HG03378 (cell line): ENCODE results near the gene MAP2K3.

Experiments
- ATAC-seq: cut with Tn5 transposase; IDR thresholded peaks from one replicate; pipeline ENCODE4 v1.9.1; 2021; ENCODE audit warnings: mild to moderate bottlenecking, moderate library complexity; ENCODE audit not compliant: unreplicated experiment

MAP2K3 gene

DNA sequence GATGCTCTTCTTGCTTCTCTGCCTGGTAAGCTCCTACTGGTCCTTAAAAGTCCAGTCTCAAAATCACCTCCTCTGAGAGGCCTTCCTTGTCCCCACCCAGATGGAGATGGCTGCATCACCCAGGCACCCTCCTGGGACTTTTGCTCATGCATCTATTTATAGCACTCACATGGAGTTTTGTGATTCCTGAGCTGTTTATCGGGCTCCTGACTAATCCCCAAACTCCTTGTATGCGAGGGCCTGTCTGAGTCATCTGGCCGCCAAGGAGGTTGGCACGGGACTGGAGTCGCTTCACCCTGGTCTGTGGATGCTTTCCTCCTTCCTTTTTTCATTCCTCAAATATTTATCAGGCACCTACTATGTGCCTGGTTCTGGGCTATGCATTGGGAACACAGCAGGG, 2.3 kb upstream of the MAP2K3 start:
- no peak for ATAC-seq

DNA sequence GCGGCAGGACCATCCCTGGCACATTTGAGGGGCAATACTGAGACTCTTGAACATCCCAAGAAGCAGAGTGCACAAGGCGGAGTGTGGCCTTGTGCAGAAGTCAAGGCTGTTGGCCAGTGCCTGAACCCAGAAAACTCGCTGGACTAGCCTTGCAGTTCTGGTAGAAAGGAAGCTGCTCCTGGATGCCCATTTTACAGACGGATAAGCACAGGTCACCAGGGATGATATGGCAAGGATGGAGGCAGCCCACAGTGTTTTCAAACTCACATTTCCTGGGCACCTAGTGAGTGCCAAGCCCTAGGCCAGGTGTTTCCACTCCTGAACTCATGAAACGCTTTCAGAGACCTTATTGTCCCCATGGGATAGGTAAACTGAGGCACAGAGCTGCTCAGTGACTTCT, 1.7 kb upstream of the MAP2K3 start:
- ATAC-seq, result no peak

DNA sequence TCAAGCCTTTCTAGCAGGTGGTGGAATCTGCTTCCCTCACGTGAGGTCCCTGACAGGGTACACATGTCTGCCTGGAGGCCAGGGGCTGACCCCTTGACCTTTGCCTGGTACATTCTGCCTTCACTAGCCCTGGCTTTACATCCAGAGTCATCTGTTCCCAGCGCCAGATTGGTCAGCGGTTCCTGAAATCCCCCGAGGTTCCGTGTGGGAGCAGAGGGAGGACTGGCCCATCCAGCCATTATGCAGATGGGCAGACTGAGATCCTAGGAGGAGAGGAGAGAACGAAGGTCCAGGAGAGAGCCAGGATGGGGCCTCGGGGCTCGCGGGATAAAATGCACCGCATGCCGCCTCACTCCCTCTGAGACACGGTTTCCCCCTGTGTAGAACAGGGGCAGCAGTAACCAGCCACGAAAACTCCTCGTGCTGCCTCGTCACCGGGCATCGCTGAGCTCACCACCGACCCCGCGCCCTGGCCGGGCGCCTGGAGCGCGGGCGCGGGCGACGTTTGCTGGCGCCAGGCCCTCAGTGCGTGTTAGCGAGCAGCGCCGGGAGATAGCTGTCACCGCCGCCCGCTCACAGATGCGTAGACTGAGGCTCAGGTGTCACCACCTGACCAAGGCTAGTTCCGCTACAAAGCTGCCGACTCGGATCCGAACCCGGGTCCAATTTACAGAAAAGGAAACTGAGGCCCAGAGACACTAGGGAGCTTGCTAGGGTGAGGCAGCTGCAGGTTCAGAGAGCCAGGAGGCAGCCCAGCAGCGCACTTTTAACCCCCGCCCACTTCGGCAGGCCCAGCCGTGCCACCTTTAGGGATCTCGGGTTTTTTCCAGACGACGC, 811 bp upstream of the MAP2K3 start:
- peak; percentile 6 for ATAC-seq

DNA sequence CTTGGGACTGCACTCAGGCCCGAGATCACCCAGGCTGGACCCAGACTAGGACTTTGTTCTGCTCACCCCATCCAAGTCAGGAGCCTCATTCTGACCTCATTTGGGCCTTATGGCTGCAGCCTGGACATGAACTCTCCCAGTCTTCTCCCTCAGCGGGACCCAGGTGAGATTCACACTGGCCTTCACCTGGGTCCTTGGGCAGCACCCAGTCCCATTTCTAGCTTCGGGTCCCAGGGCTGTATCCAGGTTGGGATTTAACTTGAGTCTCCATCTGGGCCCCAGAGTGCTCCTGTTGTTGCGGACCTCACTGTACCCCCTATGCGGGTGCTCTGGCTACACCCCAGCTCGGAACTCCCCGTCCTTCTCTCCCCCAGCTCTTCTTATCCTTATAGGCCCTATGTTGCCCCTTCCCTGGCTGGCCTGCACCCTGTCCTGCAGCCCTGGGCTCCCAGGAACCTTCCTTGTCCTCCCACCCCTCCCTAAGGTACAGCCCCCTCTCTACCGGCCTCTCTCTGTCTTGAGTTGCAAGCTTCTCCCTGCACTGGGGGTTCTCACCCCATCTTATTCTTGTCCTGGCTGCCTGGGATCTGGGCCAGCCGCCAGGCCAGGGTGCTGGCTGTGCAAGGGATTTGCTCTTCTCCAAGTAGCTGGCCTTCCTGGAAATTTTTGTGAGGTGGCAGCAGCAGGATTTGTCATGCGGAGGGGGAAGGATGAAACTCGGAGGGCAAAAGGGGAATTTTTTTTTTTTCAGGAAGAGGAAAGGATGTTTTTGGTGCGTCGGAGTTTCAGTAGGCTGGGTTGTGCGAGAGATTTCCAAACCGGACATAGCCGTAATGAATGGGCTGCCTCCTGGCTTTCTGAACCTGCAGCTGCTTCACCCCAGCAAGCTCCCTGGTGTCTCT, 904 bp downstream of the MAP2K3 start:
- no peak for ATAC-seq

- no peak for ATAC-seq
Observed at GRCh38 chr17:21286066-21286770, 1.7 kb downstream of the MAP2K3 start.

GRCh38 chr17:21286909-21287702, 2.6 kb downstream of the MAP2K3 start:
- no peak for ATAC-seq

- peak; percentile 37 for ATAC-seq
Observed at GRCh38 chr17:21287703-21288449, 3.4 kb downstream of the MAP2K3 start.

GRCh38 chr17:21288571-21289017, 4.1 kb downstream of the MAP2K3 start:
- ATAC-seq, result peak; percentile 21

DNA sequence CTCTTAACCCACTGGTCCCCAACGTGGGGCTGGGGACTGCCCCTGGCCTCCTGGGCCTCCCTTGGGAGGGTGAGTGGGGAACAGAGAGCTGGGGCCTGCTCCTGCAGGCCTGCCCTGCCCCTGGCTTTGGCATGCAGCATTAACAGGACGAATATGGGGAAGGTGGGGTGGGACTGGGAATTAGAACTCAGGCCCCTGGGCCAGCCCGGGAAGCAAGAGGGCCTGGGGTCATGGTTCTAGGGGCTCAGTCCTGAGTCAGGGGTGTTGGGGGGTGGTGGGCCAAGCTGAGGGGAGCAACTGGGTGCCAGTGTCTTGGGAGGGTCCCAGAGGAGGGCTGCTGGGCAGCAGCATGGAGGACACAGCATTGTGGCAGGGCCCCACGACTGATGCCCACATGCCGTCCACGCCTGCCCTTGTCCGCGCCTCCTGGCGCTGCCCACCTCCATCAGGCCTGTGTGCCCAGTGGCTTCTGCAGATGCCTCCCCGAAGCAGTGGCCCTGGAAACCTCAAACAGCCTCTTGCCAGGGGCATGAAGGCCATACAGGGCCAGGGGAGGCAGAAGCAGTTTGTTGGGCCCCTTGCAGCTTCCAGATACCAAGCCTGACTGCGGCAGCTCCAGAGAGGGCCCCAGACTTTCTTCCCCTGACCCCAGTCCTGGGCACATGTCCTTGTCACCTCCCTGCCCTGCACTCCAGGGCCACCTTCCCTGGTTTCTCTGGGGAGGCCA, 4.8 kb downstream of the MAP2K3 start:
- ATAC-seq, result no peak

GRCh38 chr17:21289902-21290571, 5.5 kb downstream of the MAP2K3 start:
- no peak for ATAC-seq

DNA sequence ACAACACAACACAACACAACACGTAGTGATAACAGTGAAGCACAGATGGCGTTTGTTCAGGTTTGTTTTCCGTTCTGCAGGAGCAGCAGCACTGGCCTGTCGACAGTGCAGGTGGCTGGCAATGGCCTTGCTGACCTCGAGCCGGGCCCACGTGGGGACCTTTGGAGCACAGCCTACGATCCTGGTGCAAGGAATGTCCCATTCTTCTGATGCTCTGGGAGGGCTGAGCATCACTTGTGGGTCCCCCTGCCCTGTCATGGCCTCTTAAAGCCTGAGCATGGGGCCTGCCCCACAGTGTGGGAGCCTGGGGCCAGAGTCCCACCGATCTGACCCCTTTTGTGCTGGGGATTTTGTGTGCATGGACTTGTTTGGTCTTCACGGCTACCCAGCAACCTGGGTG, 6.8 kb downstream of the MAP2K3 start:
- no peak for ATAC-seq

DNA sequence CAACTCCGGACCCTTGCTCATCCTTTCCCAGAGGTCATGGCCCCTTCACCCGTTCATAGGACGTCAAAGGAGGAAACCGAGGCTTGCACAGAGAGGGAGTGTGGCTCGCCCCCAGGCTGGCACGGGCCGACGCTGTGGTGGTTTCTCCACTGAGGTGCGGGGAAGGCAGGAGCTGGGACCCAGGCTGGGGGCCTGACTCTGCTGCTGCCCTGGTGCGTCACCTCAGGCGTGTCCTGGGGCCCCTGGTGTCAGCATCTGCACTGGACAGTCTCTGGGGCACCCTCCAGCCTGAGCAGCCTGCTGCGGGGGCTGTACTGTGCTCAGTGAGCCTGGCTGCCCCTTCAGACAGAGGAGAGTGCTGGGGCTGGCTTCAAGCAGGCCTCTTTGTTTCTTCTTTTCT, 7.4 kb downstream of the MAP2K3 start:
- no peak for ATAC-seq

GRCh38 chr17:21292867-21293830, 8.6 kb downstream of the MAP2K3 start:
- ATAC-seq, result no peak

- no peak for ATAC-seq
Observed at GRCh38 chr17:21293831-21294210, 9.3 kb downstream of the MAP2K3 start.

DNA sequence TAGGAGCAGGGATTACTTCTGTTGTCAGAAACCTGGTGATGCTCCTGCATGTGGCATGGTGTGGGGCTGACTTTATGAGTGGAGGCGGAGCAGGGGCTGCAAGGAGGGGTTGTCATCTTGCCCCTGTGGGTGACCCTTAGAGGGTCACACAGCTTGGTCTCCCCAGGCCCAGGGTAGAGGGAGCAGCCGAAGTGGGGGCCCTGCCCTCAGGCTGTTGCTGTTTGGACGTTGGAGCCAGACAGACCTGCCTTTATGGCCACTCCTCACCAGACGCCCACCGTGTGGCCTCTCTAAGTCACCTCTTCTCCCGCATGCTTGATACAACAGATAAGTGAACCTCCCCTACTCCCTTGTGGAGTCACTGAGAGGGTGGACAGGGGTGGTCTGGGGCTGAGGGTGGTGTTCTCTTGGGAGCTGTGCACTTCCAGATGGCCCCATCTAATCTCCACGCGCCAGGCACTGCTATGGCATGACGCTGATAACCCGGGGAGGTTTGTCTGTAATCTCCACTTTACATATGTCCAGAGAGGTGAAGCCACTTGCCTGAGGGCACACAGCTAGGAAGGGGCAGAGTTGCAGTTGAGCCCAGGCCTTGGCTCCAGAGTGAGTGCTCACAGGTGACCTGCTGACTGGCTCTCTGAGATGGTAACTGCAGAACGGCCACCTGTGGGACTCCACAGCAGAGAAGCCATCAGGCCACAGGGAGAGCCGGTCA, 10.0 kb downstream of the MAP2K3 start:
- ATAC-seq, result no peak

DNA sequence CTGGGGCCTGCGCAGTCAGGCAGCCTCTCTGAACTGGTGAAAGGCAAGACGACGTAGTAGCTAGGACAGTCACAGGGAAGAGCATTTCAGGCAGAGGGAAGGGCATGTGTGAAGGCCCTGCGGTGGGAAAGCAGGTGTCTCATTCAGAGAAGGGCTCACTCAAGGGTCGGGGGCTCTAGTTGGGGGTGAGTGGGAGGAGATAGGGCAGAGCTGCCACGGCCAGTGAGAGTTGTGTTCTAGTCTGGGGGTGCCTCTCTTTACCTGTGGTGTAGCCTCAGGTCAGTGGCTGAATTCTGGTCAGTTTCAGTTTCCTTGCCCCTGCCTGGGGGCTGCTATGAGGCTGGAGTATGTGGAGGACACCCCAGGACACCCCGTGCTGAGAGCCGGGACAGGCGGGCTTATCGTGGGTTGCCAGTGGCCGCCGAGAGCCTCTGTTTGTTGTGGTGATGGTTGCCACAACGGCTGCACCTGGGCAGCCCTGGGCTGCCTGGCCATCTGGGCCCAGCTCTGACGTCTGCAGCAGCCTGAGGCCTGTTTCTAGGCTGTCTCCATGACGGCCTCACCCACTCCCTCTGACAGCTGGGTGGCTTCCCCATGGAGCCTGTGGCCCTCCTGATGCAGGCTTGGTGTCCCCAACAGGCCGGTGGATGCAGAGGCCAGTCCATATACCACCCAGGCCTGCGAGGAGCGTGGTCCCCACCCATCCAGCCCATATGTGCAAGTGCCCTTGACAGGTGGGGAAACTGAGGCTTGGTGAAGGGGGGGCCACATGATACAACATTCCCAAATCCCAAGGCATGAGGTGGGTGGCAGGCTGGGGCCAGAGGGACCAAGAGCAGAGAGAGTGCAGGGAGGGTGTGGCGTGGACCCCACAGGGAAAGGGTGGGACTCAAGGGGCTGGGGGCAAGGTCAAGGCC, 10.8 kb downstream of the MAP2K3 start:
- ATAC-seq, result no peak
